DMS153 (cell line): ENCODE measurements around the gene NCKAP5.
"Not testable (repeated sequence)": the region's sequence is repeated elsewhere in the genome, so short reads cannot be mapped to it uniquely, and the experiment has no call there.

Experiments
- DNase-seq: peaks from one replicate; lab custom pipeline; 2025; lab: John Stamatoyannopoulos, UW

Gene NCKAP5

GRCh38 chr2:133522204-133522603, 46.1 kb downstream of the NCKAP5 start:
- no peak for DNase-seq

- no peak for DNase-seq
These were observed 47.0 kb downstream of the NCKAP5 start for GRCh38 chr2:133521146-133521745.

- DNase-seq, result not testable (repeated sequence)
These were observed 48.6 kb downstream of the NCKAP5 start for GRCh38 chr2:133519677-133520076.

- DNase-seq, result no peak
These were observed 49.4 kb downstream of the NCKAP5 start for GRCh38 chr2:133518700-133519344.

- no peak for DNase-seq
These were observed 50.4 kb downstream of the NCKAP5 start for GRCh38 chr2:133517876-133518275.

- DNase-seq, result no peak
These were observed 51.7 kb downstream of the NCKAP5 start for GRCh38 chr2:133516405-133517026.

GRCh38 chr2:133515271-133515670, 53.0 kb downstream of the NCKAP5 start:
- DNase-seq, result no peak

GRCh38 chr2:133513893-133514292, 54.4 kb downstream of the NCKAP5 start:
- no peak for DNase-seq

GRCh38 chr2:133512121-133512520, 56.1 kb downstream of the NCKAP5 start:
- DNase-seq, result no peak

- no peak for DNase-seq
These were observed 56.6 kb downstream of the NCKAP5 start for GRCh38 chr2:133511679-133512078.

- no peak for DNase-seq
These were observed 58.5 kb downstream of the NCKAP5 start for GRCh38 chr2:133509777-133510176.

- no peak for DNase-seq
These were observed 59.6 kb downstream of the NCKAP5 start for GRCh38 chr2:133508546-133509165.

GRCh38 chr2:133506996-133507395, 61.3 kb downstream of the NCKAP5 start:
- DNase-seq, result no peak

- no peak for DNase-seq
These were observed 63.4 kb downstream of the NCKAP5 start for GRCh38 chr2:133504566-133505505.

GRCh38 chr2:133503927-133504326, 64.3 kb downstream of the NCKAP5 start:
- DNase-seq, result no peak

- no peak for DNase-seq
These were observed 64.9 kb downstream of the NCKAP5 start for GRCh38 chr2:133503323-133503722.

GRCh38 chr2:133502678-133503077, 65.6 kb downstream of the NCKAP5 start:
- no peak for DNase-seq

- DNase-seq, result no peak
These were observed 67.3 kb downstream of the NCKAP5 start for GRCh38 chr2:133500917-133501316.

- no peak for DNase-seq
These were observed 69.3 kb downstream of the NCKAP5 start for GRCh38 chr2:133498662-133499585.

GRCh38 chr2:133497951-133498565, 70.2 kb downstream of the NCKAP5 start:
- no peak for DNase-seq
